Parathyroid adenoma (tissue), 2 donors: ENCODE measurements around the gene DHRSX.
A peak's percentile ranks its signal among the peaks of the same experiment; 100 is the strongest.
"Not testable (repeated sequence)": the region's sequence is repeated elsewhere in the genome, so short reads cannot be mapped to it uniquely, and the experiment has no call there.

Source experiments
- H2AFZ ChIP-seq: fragments of 300-600 bp; sonication (generic); one replicate; pipeline ENCODE4 v1.7.0; 2017; ENCODE audit warnings: antibody characterized with exemption, mild to moderate bottlenecking
- H3K27ac ChIP-seq: fragments of 300-600 bp; sonication (generic); one replicate; pipeline ENCODE4 v1.7.0; 2017
- H3K27me3 ChIP-seq: fragments of 300-600 bp; sonication (generic); one replicate; pipeline ENCODE4 v1.7.0; 2017; ENCODE audit warnings: low read length; ENCODE audit not compliant: control insufficient read depth, insufficient read depth
- H3K36me3 ChIP-seq: fragments of 300-600 bp; sonication (generic); one replicate; pipeline ENCODE4 v1.7.0; 2017; ENCODE audit warnings: low read length; ENCODE audit not compliant: control insufficient read depth, insufficient read depth
- H3K4me1 ChIP-seq: fragments of 300-600 bp; sonication (generic); one replicate; pipeline ENCODE4 v1.7.0; 2017; ENCODE audit warnings: control low read depth
- H3K4me2 ChIP-seq: fragments of 300-600 bp; sonication (generic); one replicate; pipeline ENCODE4 v1.7.0; 2017; ENCODE audit warnings: low read length
- H3K4me3 ChIP-seq: fragments of 300-600 bp; sonication (generic); one replicate; pipeline ENCODE4 v1.7.0; 2017; ENCODE audit warnings: low read depth, low read length
- H3K79me2 ChIP-seq: fragments of 300-600 bp; sonication (generic); one replicate; pipeline ENCODE4 v1.7.0; 2017; ENCODE audit warnings: control low read depth
- H3K9ac ChIP-seq: fragments of 300-600 bp; sonication (generic); one replicate; pipeline ENCODE4 v1.7.0; 2017; ENCODE audit warnings: mild to moderate bottlenecking
- H3K9me3 ChIP-seq: fragments of 300-600 bp; sonication (generic); one replicate; pipeline ENCODE4 v1.7.0; 2017; ENCODE audit warnings: low read length; ENCODE audit not compliant: control insufficient read depth
- CTCF ChIP-seq: fragments of 300-600 bp; sonication (generic); IDR thresholded peaks from one replicate; pipeline ENCODE4 v1.7.0; 2017; ENCODE audit warnings: antibody characterized with exemption, mild to moderate bottlenecking
- donor health status: primary hyperparathyroidism.

The DHRSX gene

GRCh38 chrX:2520539-2520938 is 19.8 kb upstream of the DHRSX start:
- Histone ChIP-seq H3K4me2 (no peak overlapping the region), H3K27ac (no peak overlapping the region), H3K79me2 (no peaks in the 10 kb centered on the region), H3K4me3 (no peak overlapping the region), H3K27me3 (no peaks in the 10 kb centered on the region), H3K9me3 (no peaks in the 10 kb centered on the region), H3K36me3 (no peaks in the 10 kb centered on the region), H3K4me1 (no peaks in the 10 kb centered on the region), H2AFZ (no peak overlapping the region), H3K9ac (no peak overlapping the region)
- no peak for TF ChIP-seq CTCF

- not testable (repeated sequence) for H2AFZ ChIP-seq, H3K9me3 ChIP-seq, H3K27ac ChIP-seq, H3K79me2 ChIP-seq, H3K9ac ChIP-seq, H3K27me3 ChIP-seq, H3K4me2 ChIP-seq, H3K4me1 ChIP-seq, H3K4me3 ChIP-seq, H3K36me3 ChIP-seq
Observed at GRCh38 chrX:2519638-2520037, 18.9 kb upstream of the DHRSX start.

- H3K27ac ChIP-seq: no peak overlapping the region
- no peak for TF ChIP-seq CTCF
- no peaks in the 10 kb centered on the region for H3K36me3 ChIP-seq
- no peaks in the 10 kb centered on the region for H3K79me2 ChIP-seq
- no peaks in the 10 kb centered on the region for H3K4me1 ChIP-seq
- no peak overlapping the region for H3K4me2 ChIP-seq
- H2AFZ ChIP-seq: peak overlapping the region; percentile 38
- no peaks in the 10 kb centered on the region for H3K27me3 ChIP-seq
- no peak overlapping the region for H3K9ac ChIP-seq
- no peak overlapping the region for H3K4me3 ChIP-seq
- no peaks in the 10 kb centered on the region for H3K9me3 ChIP-seq
Observed at GRCh38 chrX:2517055-2517454, 16.3 kb upstream of the DHRSX start.

GRCh38 chrX:2516623-2517022 is 15.8 kb upstream of the DHRSX start:
- no peaks in the 10 kb centered on the region for H3K79me2 ChIP-seq
- no peaks in the 10 kb centered on the region for H3K36me3 ChIP-seq
- H3K4me3 ChIP-seq: no peak overlapping the region
- no peak for TF ChIP-seq CTCF
- H3K27me3 ChIP-seq: no peaks in the 10 kb centered on the region
- H3K9ac ChIP-seq: no peak overlapping the region
- no peaks in the 10 kb centered on the region for H3K9me3 ChIP-seq
- no peaks in the 10 kb centered on the region for H3K4me1 ChIP-seq
- no peak overlapping the region for H3K4me2 ChIP-seq
- H3K27ac ChIP-seq: no peak overlapping the region
- peak overlapping the region; percentile 38 for H2AFZ ChIP-seq

GRCh38 chrX:2514131-2514530 is 13.4 kb upstream of the DHRSX start:
- no peak overlapping the region for H2AFZ ChIP-seq
- H3K27me3 ChIP-seq: no peaks in the 10 kb centered on the region
- no peak for TF ChIP-seq CTCF
- H3K4me2 ChIP-seq: no peak overlapping the region
- H3K36me3 ChIP-seq: no peaks in the 10 kb centered on the region
- H3K9ac ChIP-seq: no peak overlapping the region
- no peaks in the 10 kb centered on the region for H3K9me3 ChIP-seq
- no peak overlapping the region for H3K27ac ChIP-seq
- no peaks in the 10 kb centered on the region for H3K4me1 ChIP-seq
- no peak overlapping the region for H3K4me3 ChIP-seq
- no peaks in the 10 kb centered on the region for H3K79me2 ChIP-seq
